ENCODE measurements around the gene ZNF473.

Gene ZNF473

DNA sequence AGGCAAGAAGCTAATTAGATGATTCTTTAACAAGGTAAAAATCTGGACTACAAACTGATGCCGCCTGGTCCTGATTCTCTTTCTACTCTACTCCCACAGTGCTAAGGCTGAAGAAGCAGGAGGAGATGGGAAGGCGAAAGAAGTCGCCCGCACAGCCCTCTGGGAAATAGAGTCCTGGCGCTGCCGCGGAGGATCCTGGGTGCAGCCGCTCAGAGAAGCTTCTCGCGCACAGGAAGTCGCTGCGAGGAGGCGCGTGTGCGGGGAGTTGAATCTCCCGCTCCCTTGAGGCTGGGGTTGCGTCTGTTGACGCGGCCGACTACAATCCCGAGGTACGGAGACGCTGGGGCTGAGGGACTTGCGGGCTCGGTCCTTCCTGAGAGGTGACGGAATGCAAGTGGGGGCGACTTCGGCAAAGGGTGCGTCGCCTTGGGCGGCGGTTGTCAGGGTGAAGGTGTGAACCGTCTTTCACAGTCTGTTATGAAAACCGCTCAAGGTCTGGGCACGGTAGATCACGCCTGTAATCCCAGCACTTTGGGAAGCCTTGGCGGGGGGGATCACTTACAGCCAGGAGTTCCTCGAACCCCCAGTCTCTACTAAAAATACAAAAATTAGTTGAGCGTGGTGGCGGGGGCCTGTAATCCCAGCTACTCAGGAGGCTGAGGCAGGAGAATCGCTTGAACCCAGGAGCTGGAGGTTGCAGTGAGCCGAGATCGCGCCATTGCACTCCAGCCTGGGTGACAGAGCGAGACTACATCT is at the start of gene ZNF473:
ZNF473 (plus strand) TSS at position 212 of the 756 bp plus-strand sequence. CDS start 5,078 bp downstream, outside the sequence.
- no peak for TF ChIP-seq CTCF (IDR thresholded peaks at IDR 0.05; ENCODE audit: insufficient read depth, low read length, missing control alignments)
- H3K4me3 ChIP-seq (ENCODE audit: low read depth, low read length): peak within 1 kb of the TSS; percentile 100
- peak; percentile 67 for DNase-seq (ENCODE audit: low read depth, low spot score)
- CTCF ChIA-PET: interaction anchor here (1.0 kb wide), 2 partner anchors 10 to 88 kb away, joined by 3 read pairs; no protein-coding TSS in a partner anchor
- POLR2A ChIA-PET: no interaction called here

- ChIA-PET POLR2A (no interaction called here), CTCF (interaction anchor here (1.0 kb wide), 1 partner anchor 39 kb away, joined by 3 read pairs; no protein-coding TSS in a partner anchor)
- DNase-seq (ENCODE audit: low read depth, low spot score): no peak
- no peak overlapping the region for H3K4me3 ChIP-seq (ENCODE audit: low read depth, low read length)
- no peak for TF ChIP-seq CTCF (IDR thresholded peaks at IDR 0.05; ENCODE audit: insufficient read depth, low read length, missing control alignments)
Measured at GRCh38 chr19:49976496-49976895, 49.3 kb upstream of the ZNF473 start.

DNA sequence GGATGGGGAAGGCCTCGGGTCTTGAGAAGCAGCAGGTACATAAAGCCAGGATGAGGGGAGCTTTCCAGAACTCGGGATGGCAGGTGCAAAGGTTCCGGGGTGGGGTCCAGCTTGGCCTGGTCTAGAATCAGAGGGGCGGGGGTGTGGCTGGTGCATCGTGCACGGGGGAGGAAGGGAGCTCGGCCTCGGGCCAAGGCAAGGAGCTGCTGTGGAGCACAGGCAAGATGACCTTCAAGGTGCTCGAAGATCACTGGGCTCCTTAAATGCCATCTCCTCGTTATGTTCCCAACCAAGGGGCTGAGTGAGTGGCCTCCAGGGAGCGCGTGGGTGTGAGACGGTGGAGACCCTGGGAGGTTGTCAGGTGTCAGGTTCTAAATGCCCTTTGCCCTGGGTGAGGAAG is 48.7 kb upstream of the ZNF473 start:
- no peak for TF ChIP-seq CTCF (IDR thresholded peaks at IDR 0.05; ENCODE audit: insufficient read depth, low read length, missing control alignments)
- CTCF ChIA-PET: interaction anchor here (3.6 kb wide), 1 partner anchor 39 kb away, joined by 19 read pairs; no protein-coding TSS in a partner anchor
- H3K4me3 ChIP-seq (ENCODE audit: low read depth, low read length): no peak overlapping the region
- POLR2A ChIA-PET: no interaction called here
- DNase-seq (ENCODE audit: low read depth, low spot score): no peak

DNA sequence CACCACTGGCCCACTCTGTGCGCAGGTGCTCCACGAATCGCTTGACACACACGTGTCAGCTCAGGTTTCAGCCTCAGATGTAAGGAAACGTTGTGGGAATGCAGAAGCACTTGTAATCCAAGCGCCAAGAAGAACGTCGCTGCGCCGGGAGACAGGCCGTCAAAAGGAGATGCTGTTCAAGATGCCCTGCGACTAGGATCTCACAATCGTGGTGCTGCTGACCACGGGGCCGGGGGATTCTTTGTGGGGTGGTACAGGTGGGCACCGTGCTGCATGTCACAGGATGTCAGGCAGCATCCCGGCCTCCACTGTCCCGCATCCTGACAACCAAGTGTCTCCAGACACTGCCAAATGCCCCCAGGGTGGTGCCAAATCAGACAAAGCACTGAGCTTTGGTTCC is 47.9 kb upstream of the ZNF473 start:
- H3K4me3 ChIP-seq (ENCODE audit: low read depth, low read length): no peak overlapping the region
- CTCF ChIA-PET: interaction anchor here (3.6 kb wide), 1 partner anchor 40 kb away, joined by 19 read pairs; no protein-coding TSS in a partner anchor
- no peak for DNase-seq (ENCODE audit: low read depth, low spot score)
- TF ChIP-seq CTCF (IDR thresholded peaks at IDR 0.05; ENCODE audit: insufficient read depth, low read length, missing control alignments): no peak
- POLR2A ChIA-PET: interaction anchor here (0.6 kb wide), 1 partner anchor 23 kb away, joined by 3 read pairs; no protein-coding TSS in a partner anchor

DNA sequence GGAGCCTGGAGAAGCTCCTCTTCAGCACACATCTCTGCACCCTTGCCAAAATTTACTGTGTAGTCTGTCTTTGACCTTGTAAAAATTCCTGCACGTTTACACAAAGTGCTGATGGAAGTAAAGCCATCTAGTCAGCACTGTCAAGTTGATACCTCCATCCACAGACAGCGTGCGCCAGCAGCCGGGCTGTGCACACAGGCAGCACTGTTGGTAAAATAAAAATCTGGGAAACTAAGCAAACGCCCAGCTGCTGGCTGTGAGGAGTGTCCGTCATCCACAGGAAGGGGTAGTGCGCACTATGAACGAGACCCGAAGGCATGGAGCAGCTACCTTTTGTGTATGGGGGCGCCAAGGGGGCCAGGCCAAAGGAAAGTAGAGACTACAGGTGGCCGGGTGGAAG is 47.5 kb upstream of the ZNF473 start:
- TF ChIP-seq CTCF (IDR thresholded peaks at IDR 0.05; ENCODE audit: insufficient read depth, low read length, missing control alignments): no peak
- ChIA-PET POLR2A (interaction anchor here (0.6 kb wide), 1 partner anchor 24 kb away, joined by 3 read pairs; no protein-coding TSS in a partner anchor), CTCF (interaction anchor here (3.6 kb wide), 1 partner anchor 41 kb away, joined by 19 read pairs; no protein-coding TSS in a partner anchor)
- no peak overlapping the region for H3K4me3 ChIP-seq (ENCODE audit: low read depth, low read length)
- DNase-seq (ENCODE audit: low read depth, low spot score): no peak
